H1 (cell line): ENCODE measurements around the gene CNOT3. TPM values are rescaled to one million over a fixed set of nuclear protein-coding genes. Genes with fewer than 3 reads are reported as not detected.

Experiments used
- CTCF ChIA-PET: fragments of 300-600 bp; sonication (Branson Sonifier 250); formaldehyde crosslinking; loops from one replicate; lab custom pipeline; 2021; ENCODE audit not compliant: partially characterized antibody; lab: Charles Lee
- POLR2A ChIA-PET: fragments of 300-600 bp; sonication (Branson Sonifier 250); formaldehyde crosslinking; loops from one replicate; lab custom pipeline; 2021; ENCODE audit warnings: inconsistent platforms; ENCODE audit not compliant: partially characterized antibody; lab: Charles Lee
- DNase-seq, 2 experiments: peaks; one replicate each; pipeline versions ENCODE4 v3.0.0 to v3.0.0-alpha.2; 2010 to 2022; ENCODE audit warnings: low spot score in 2 of 2, low read depth in 1 of 2, mixed read lengths in 1 of 2
- FAIRE-seq: peaks from 2 replicates; lab custom pipeline; 2011; peaks lifted over from hg19 to GRCh38; lab: Jason Lieb, UNC
- H2AFZ ChIP-seq: 2 replicates; pipeline ENCODE4 v1.8.1; 2012; ENCODE audit warnings: low read length, inconsistent platforms
- H2AK5ac ChIP-seq: 2 replicates; pipeline ENCODE4 v1.6.1; 2013; ENCODE audit warnings: low read depth, low read length
- H2BK120ac ChIP-seq: replicated peaks from 2 replicates; pipeline ENCODE3; 2013; ENCODE audit warnings: low read depth, low read length, inconsistent platforms
- H2BK12ac ChIP-seq: 2 replicates; pipeline ENCODE4 v1.6.1; 2013; ENCODE audit warnings: low read depth, low read length
- H2BK15ac ChIP-seq: 2 replicates; pipeline ENCODE4 v1.6.1; 2013; ENCODE audit warnings: low read length
- H2BK20ac ChIP-seq: 2 replicates; pipeline ENCODE4 v1.6.1; 2013; ENCODE audit warnings: low read length
- H2BK5ac ChIP-seq: 2 replicates; pipeline ENCODE4 v1.6.1; 2013; ENCODE audit warnings: low read depth, low read length
- H3K14ac ChIP-seq: 2 replicates; pipeline ENCODE4 v1.6.1; 2013; ENCODE audit warnings: inconsistent platforms; ENCODE audit not compliant: insufficient read length
- H3K18ac ChIP-seq: 2 replicates; pipeline ENCODE4 v1.6.1; 2013; ENCODE audit warnings: low read length; ENCODE audit errors: extremely low read depth
- H3K23ac ChIP-seq: 2 replicates; pipeline ENCODE4 v1.6.1; 2013; ENCODE audit warnings: inconsistent platforms; ENCODE audit not compliant: insufficient read length
- H3K23me2 ChIP-seq: 2 replicates; pipeline ENCODE4 v1.6.1; 2013; ENCODE audit warnings: low read depth, low read length
- H3K27ac ChIP-seq: 2 replicates; pipeline ENCODE4 v1.6.1; 2011; ENCODE audit warnings: low read depth, low read length, inconsistent platforms
- H3K27me3 ChIP-seq, 4 experiments: replicated peaks in 1 of 4; 1 replicate in 1 of 4; 2 replicates in 3 of 4; pipeline versions ENCODE4 v1.6.1 to v1.8.1; 2011 to 2013; ENCODE audit warnings: low read length in 3 of 4, mild to moderate bottlenecking in 3 of 4, inconsistent platforms in 2 of 4, mixed read lengths in 2 of 4, moderate library complexity in 1 of 4; ENCODE audit not compliant: control insufficient read depth in 3 of 4, insufficient read depth in 3 of 4; ENCODE audit errors: extremely low read depth in 1 of 4
- H3K36me3 ChIP-seq, 4 experiments: 2 replicates each; pipeline versions ENCODE4 v1.6.1 to v1.8.1; 2011 to 2013; ENCODE audit warnings: mild to moderate bottlenecking in 4 of 4, low read length in 3 of 4, moderate library complexity in 2 of 4, control low read depth in 1 of 4, inconsistent platforms in 1 of 4; ENCODE audit not compliant: insufficient read depth in 4 of 4, control insufficient read depth in 2 of 4
- H3K4ac ChIP-seq: replicated peaks from 2 replicates; pipeline ENCODE3; 2013; ENCODE audit warnings: low read length, low read depth, mixed read lengths, inconsistent platforms; ENCODE audit not compliant: insufficient read length
- H3K4me1 ChIP-seq, 4 experiments: replicated peaks in 1 of 4; 1 replicate in 1 of 4; 2 replicates in 3 of 4; pipeline versions ENCODE4 v1.6.1 to v1.8.1; 2011 to 2013; ENCODE audit warnings: low read length in 3 of 4, inconsistent platforms in 2 of 4, mixed read lengths in 1 of 4; ENCODE audit not compliant: insufficient read depth in 4 of 4, control insufficient read depth in 3 of 4
- H3K4me2 ChIP-seq, 2 experiments: 2 replicates each; pipeline versions ENCODE4 v1.6.1 to v1.8.1; 2011 to 2013; ENCODE audit warnings: low read depth in 2 of 2, low read length in 2 of 2, control low read depth in 1 of 2, inconsistent platforms in 1 of 2, mild to moderate bottlenecking in 1 of 2; ENCODE audit not compliant: insufficient read depth in 1 of 2
- H3K4me3 ChIP-seq, 4 experiments: fragments of 200-600, 300-600 bp in 1 of 4; sonication (generic), shearing (Covaris generic), sonication (Bioruptor Twin) in 1 of 4; 2 replicates each; pipeline versions ENCODE4 v1.5.1 to v1.8.1; 2011 to 2016; ENCODE audit warnings: low read length in 4 of 4, low read depth in 3 of 4, control low read depth in 2 of 4, inconsistent platforms in 2 of 4, mild to moderate bottlenecking in 2 of 4, mixed read lengths in 1 of 4, moderate library complexity in 1 of 4; ENCODE audit not compliant: insufficient read depth in 2 of 4; ENCODE audit errors: extremely low read depth in 1 of 4
- H3K56ac ChIP-seq: replicated peaks from 2 replicates; pipeline ENCODE3; 2013; ENCODE audit warnings: low read depth, mild to moderate bottlenecking, mixed read lengths, low read length, inconsistent platforms; ENCODE audit not compliant: insufficient read length
- H3K79me1 ChIP-seq: 2 replicates; pipeline ENCODE4 v1.6.1; 2013; ENCODE audit warnings: low read depth, low read length, control low read depth
- H3K79me2 ChIP-seq, 2 experiments: 2 replicates each; pipeline versions ENCODE4 v1.6.1 to v1.8.1; 2012 to 2013; ENCODE audit warnings: low read length in 2 of 2, mild to moderate bottlenecking in 2 of 2, inconsistent platforms in 1 of 2; ENCODE audit not compliant: insufficient read depth in 2 of 2, control insufficient read depth in 1 of 2
- H3K9ac ChIP-seq, 4 experiments: replicated peaks in 1 of 4; 1 replicate in 1 of 4; 2 replicates in 3 of 4; pipeline versions ENCODE4 v1.6.1 to v1.8.1; 2011 to 2013; ENCODE audit warnings: low read depth in 3 of 4, low read length in 3 of 4, control low read depth in 2 of 4, mild to moderate bottlenecking in 2 of 4, moderate library complexity in 2 of 4, inconsistent platforms in 1 of 4; ENCODE audit errors: extremely low read depth in 1 of 4
- H3K9me3 ChIP-seq, 2 experiments: 2 replicates each; pipeline versions ENCODE4 v1.6.1 to v1.8.1; 2012 to 2013; ENCODE audit warnings: mild to moderate bottlenecking in 2 of 2, moderate library complexity in 2 of 2, control low read depth in 1 of 2, inconsistent platforms in 1 of 2, low read depth in 1 of 2, low read length in 1 of 2, mixed read lengths in 1 of 2; ENCODE audit not compliant: insufficient read depth in 2 of 2
- H4K20me1 ChIP-seq, 2 experiments: replicated peaks in 1 of 2; 2 replicates each; pipeline versions ENCODE3 to v1.8.1; 2011 to 2013; ENCODE audit warnings: inconsistent platforms in 2 of 2, low read length in 2 of 2, mild to moderate bottlenecking in 1 of 2; ENCODE audit not compliant: insufficient read depth in 2 of 2, control insufficient read depth in 1 of 2
- H4K5ac ChIP-seq: 2 replicates; pipeline ENCODE4 v1.6.1; 2013; ENCODE audit warnings: low read length, low read depth, mixed read lengths, inconsistent platforms; ENCODE audit not compliant: insufficient read length
- H4K8ac ChIP-seq: 2 replicates; pipeline ENCODE4 v1.8.0; 2013; ENCODE audit warnings: mild to moderate bottlenecking, moderate library complexity, low read length, inconsistent platforms; ENCODE audit not compliant: insufficient read depth; ENCODE audit errors: extremely low read depth
- H4K91ac ChIP-seq: replicated peaks from 2 replicates; pipeline ENCODE3; 2013; ENCODE audit warnings: low read length, mixed read lengths, inconsistent platforms; ENCODE audit not compliant: insufficient read length
- CREB1 ChIP-seq: IDR thresholded peaks from 2 replicates; pipeline ENCODE4 v1.6.1; 2012; ENCODE audit warnings: inconsistent platforms
- EGR1 ChIP-seq: IDR thresholded peaks from 2 replicates; pipeline ENCODE4 v1.6.1; 2011; ENCODE audit warnings: low read depth, low read length, borderline replicate concordance
- FOSL1 ChIP-seq: IDR thresholded peaks from 2 replicates; pipeline ENCODE4 v1.6.1; 2011; ENCODE audit warnings: mild to moderate bottlenecking, low read depth, low read length, moderate library complexity; ENCODE audit not compliant: insufficient read depth
- GABPA ChIP-seq: IDR thresholded peaks from 2 replicates; pipeline ENCODE4 v1.6.1; 2011; ENCODE audit warnings: mild to moderate bottlenecking, low read length, moderate library complexity, borderline replicate concordance; ENCODE audit not compliant: insufficient read depth
- HDAC2 ChIP-seq, 2 experiments: fragments of 300-600 bp in 1 of 2; sonication (generic) in 1 of 2; IDR thresholded peaks; 2 replicates each; pipeline ENCODE4 v1.6.1; 2011 to 2012; ENCODE audit warnings: low read depth in 2 of 2, low read length in 2 of 2, mild to moderate bottlenecking in 2 of 2, moderate library complexity in 2 of 2, borderline replicate concordance in 1 of 2, inconsistent platforms in 1 of 2
- KDM1A ChIP-seq: fragments of 200-600, 300-600 bp; sonication (generic); IDR thresholded peaks from 2 replicates; pipeline ENCODE4 v1.7.1; 2016; ENCODE audit warnings: mild to moderate bottlenecking, low read length, borderline replicate concordance
- MAFK ChIP-seq: IDR thresholded peaks from 2 replicates; pipeline ENCODE4 v1.6.1; 2012; ENCODE audit warnings: low read depth, mild to moderate bottlenecking, improper control_type of control experiment, low read length
- RAD21 ChIP-seq, 2 experiments: IDR thresholded peaks in 1 of 2; conservative IDR thresholded peaks in 1 of 2; 2 replicates each; pipeline ENCODE4 v1.6.1; 2011; ENCODE audit warnings: low read depth in 2 of 2, low read length in 2 of 2, improper control_type of control experiment in 1 of 2, inconsistent platforms in 1 of 2, mild to moderate bottlenecking in 1 of 2, moderate library complexity in 1 of 2
- SIX5 ChIP-seq: IDR thresholded peaks from 2 replicates; pipeline ENCODE4 v1.6.1; 2011; ENCODE audit warnings: mild to moderate bottlenecking, low read depth, low read length
- SUZ12 ChIP-seq: fragments of 200-600 bp; sonication (generic); IDR thresholded peaks from 2 replicates; pipeline ENCODE4 v1.6.1; 2012; ENCODE audit warnings: mild to moderate bottlenecking, inconsistent platforms, low read length, moderate library complexity, mixed read lengths
- WGBS, 2 experiments: shearing (Covaris generic) in 1 of 2; methylation state at CpG; one replicate each; pipeline versions ENCODE4 v1.1.6 to v1.1.7; 2013 to 2015; ENCODE audit warnings: low lambda C conversion rate in 2 of 2, mixed read lengths in 2 of 2, inconsistent platforms in 1 of 2, low coverage in 1 of 2, missing lambda C conversion rate in 1 of 2; ENCODE audit not compliant: insufficient replicate concordance in 2 of 2, insufficient coverage in 1 of 2, insufficient read length in 1 of 2; ENCODE audit errors: extremely low coverage in 1 of 2, missing lambda C conversion rate in 1 of 2; 5-methylcytosine and 5-hydroxymethylcytosine counted together
- polyA plus RNA-seq, 7 experiments: library from polyadenylated mRNA; depleted of rRNA in 3 of 7; stranded (reverse) in 5 of 7; unstranded in 2 of 7; fragments of >200 nt in 5 of 7; fragments of 200-250 nt in 2 of 7; gene quantifications; 1 replicate in 5 of 7; 2 replicates in 1 of 7; 4 replicates in 1 of 7; pipeline versions ENCODE4 v1.2.1 to v1.2.3, GENCODE V29; 2011 to 2013; ENCODE audit warnings: missing spikeins in 2 of 7, mixed read lengths in 2 of 7
- total RNA-seq: library from RNA; stranded (reverse); fragmentation: NEBNext Ultra II Directional; extraction: Animal tissue kit (Norgen Biotek cat#: 25700); gene quantifications from 2 replicates; pipeline ENCODE4 v1.2.1, GENCODE V29; 2021

CNOT3 gene
- total and polyA plus RNA-seq, 2 of the 8 experiments (the other 6 are each of a cell fraction or from before 2014, with no cell fraction given), result 21.2 to 86.4 TPM

DNA sequence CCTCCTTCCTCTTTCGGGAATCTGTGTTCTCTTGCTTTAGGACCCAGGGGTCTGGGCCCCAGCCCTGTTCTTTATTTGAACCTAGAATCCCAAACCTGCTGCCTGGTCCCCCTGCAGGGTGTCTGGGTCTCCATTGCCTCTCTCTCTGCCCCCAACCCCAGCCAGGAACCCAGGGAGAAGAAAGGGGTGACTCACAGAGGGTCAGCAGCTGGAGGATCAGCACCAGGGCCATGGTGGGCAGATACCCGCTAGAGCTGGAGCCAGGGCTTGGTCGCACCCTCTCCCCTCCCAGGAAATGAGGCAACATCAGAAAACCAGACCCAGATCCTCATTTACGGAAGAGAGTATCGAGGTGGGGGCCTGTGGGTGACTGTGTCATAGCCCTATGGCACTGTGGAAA is 37.0 kb upstream of the CNOT3 start, which contains the start of gene OSCAR:
Gene OSCAR, minus strand, starts transcription at position 243 of the 400 bp plus-strand sequence. Its CDS starts 11 bp downstream, at position 232.
- H3K56ac ChIP-seq, result no peak within 1 kb of the TSS
- no peak within 1 kb of the TSS for H2BK20ac ChIP-seq
- H2BK15ac ChIP-seq, result no peak within 1 kb of the TSS
- H4K91ac ChIP-seq, result no peak within 1 kb of the TSS
- no peak within 1 kb of the TSS for H3K18ac ChIP-seq
- H2AK5ac ChIP-seq, result no peak within 1 kb of the TSS
- peaks cover 0 to 5% (median 2%) of the 10 kb centered on the region in 4 experiments; a peak in 4 of 7 replicates for H3K4me1 ChIP-seq
- H3K4ac ChIP-seq, result no peak within 1 kb of the TSS
- H3K9me3 ChIP-seq, result no peaks in the 10 kb centered on the region
- no peak within 1 kb of the TSS for H4K5ac ChIP-seq
- no peak within 1 kb of the TSS for H3K4me2 ChIP-seq
- H3K23ac ChIP-seq, result no peak within 1 kb of the TSS
- ChIA-PET CTCF (interaction anchor here (0.6 kb wide), 2 partner anchors 69 to 1159 kb away, joined by 3 read pairs; no protein-coding TSS in a partner anchor), POLR2A (interaction anchor here (1.0 kb wide), 1 partner anchor 14 kb away, joined by 5 read pairs; the partner anchor contains the start of gene TFPT)
- H3K27ac ChIP-seq, result no peak within 1 kb of the TSS
- H4K20me1 ChIP-seq, result peaks cover 0 to 3% of the 10 kb centered on the region in 2 experiments
- H2BK120ac ChIP-seq, result no peak within 1 kb of the TSS
- H3K4me3 ChIP-seq, result no peak within 1 kb of the TSS
- H3K79me2 ChIP-seq, result peaks cover 0 to 13% of the 10 kb centered on the region in 2 experiments; a peak in 2 of 4 replicates
- peaks cover 2 to 16% (median 8%) of the 10 kb centered on the region in 4 experiments; a peak in 6 of 7 replicates for H3K27me3 ChIP-seq
- no peak within 1 kb of the TSS for H3K14ac ChIP-seq
- no peak within 1 kb of the TSS for H2BK12ac ChIP-seq
- H3K36me3 ChIP-seq, result peaks cover 0 to 4% (median 2%) of the 10 kb centered on the region in 4 experiments; a peak in 4 of 8 replicates
- H3K79me1 ChIP-seq, result no peaks in the 10 kb centered on the region; the same call in 1 of the 2 replicates
- FAIRE-seq (no peak), DNase-seq (no peak)
- H3K9ac ChIP-seq, result no peak within 1 kb of the TSS
- H2AFZ ChIP-seq, result no peak within 1 kb of the TSS
- no peak within 1 kb of the TSS for H4K8ac ChIP-seq
- H3K23me2 ChIP-seq, result peaks cover 17% of the 10 kb centered on the region
- no peak within 1 kb of the TSS for H2BK5ac ChIP-seq
- 85% methylated on average over 5 of the region's 5 CpGs; no CpG with 5 or more reads in 1 of the 2 experiments for WGBS, 2 experiments
- TF ChIP-seq SUZ12 (no peak), EGR1 (no peak), RAD21 (IDR thresholded peaks at IDR 0.05 in 1 of 2, conservative IDR thresholded peaks at IDR 0.05 in 1 of 2; ENCODE audit: low read depth in 2 of 2, low read length in 2 of 2) (no peak), CREB1 (no peak), FOSL1 (no peak), MAFK (no peak), HDAC2 (IDR thresholded peaks at IDR 0.05; ENCODE audit: borderline replicate concordance in 1 of 2, low read depth in 2 of 2, low read length in 2 of 2) (no peak), KDM1A (no peak), SIX5 (no peak), GABPA (no peak)
